A549 (cell line): ENCODE results near the gene PADI4. TPM values are rescaled to one million over a fixed set of nuclear protein-coding genes. Genes with fewer than 3 reads are reported as not detected.

Source experiments
- ATAC-seq, 2 experiments: fragments of 200-7000 bp in 1 of 2; fragments of >200 bp in 1 of 2; cut with Nextera tagmentation in 1 of 2; cut with Tn5 transposase in 1 of 2; 3 replicates each; pipeline versions ENCODE4 v1.8.0 to v1.9.1; 2018 to 2020; ENCODE audit warnings: mild to moderate bottlenecking in 1 of 2, moderate library complexity in 1 of 2
- CTCF ChIA-PET: fragments of 300-600 bp; sonication (Branson Sonifier 250); formaldehyde crosslinking; extraction: SDS; loops from one replicate; lab custom pipeline; 2021; ENCODE audit warnings: antibody characterized with exemption, inconsistent platforms; lab: Yijun Ruan, JAX
- POLR2A ChIA-PET: fragments of 350-600 bp; formaldehyde crosslinking; extraction: SDS; loops from one replicate; lab custom pipeline; 2021; ENCODE audit warnings: antibody characterized with exemption, inconsistent platforms; lab: Yijun Ruan, JAX
- DNase-seq, 2 experiments: peaks; one replicate each; pipeline versions ENCODE4 v3.0.0 to v3.0.0-alpha.2; 2011 to 2016; ENCODE audit warnings: low read depth in 1 of 2, low spot score in 1 of 2
- FAIRE-seq: peaks from 2 replicates; lab custom pipeline; 2011; peaks lifted over from hg19 to GRCh38; lab: Jason Lieb, UNC
- H3K27ac ChIP-seq, 2 experiments: fragments of >200 bp; sonication (Bioruptor Twin); formaldehyde crosslinking; 3 replicates each; pipeline ENCODE4 v1.5.1; 2016 to 2017
- H3K4me1 ChIP-seq: fragments of >200 bp; sonication (Bioruptor Twin); formaldehyde crosslinking; 3 replicates; pipeline ENCODE4 v1.6.1; 2016
- H3K4me2 ChIP-seq: fragments of >200 bp; sonication (Bioruptor Twin); formaldehyde crosslinking; 3 replicates; pipeline ENCODE4 v1.6.1; 2016
- H3K4me3 ChIP-seq: fragments of >200 bp; sonication (Bioruptor Twin); formaldehyde crosslinking; 3 replicates; pipeline ENCODE4 v1.5.1; 2016
- H3K9me3 ChIP-seq: fragments of >200 bp; sonication (Bioruptor Twin); formaldehyde crosslinking; 3 replicates; pipeline ENCODE4 v1.6.1; 2016
- EP300 ChIP-seq, 2 experiments: fragments of >200 bp; sonication (Bioruptor Twin); formaldehyde crosslinking; IDR thresholded peaks; 2 replicates in 1 of 2; 3 replicates in 1 of 2; pipeline ENCODE4 v1.6.1; 2016 to 2017
- FOSL2 ChIP-seq, 2 experiments: fragments of 450-650 bp in 1 of 2; fragments of >200 bp in 1 of 2; sonication (Bioruptor Twin) in 1 of 2; formaldehyde crosslinking; IDR thresholded peaks; 2 replicates each; pipeline versions ENCODE4 v1.5.0 to v1.6.1; 2016 to 2020; ENCODE audit warnings: mild to moderate bottlenecking in 1 of 2, moderate library complexity in 1 of 2
- FOXS1 ChIP-seq: fragments of 250-450 bp; sonication (Bioruptor Pico); IDR thresholded peaks from 2 replicates; pipeline ENCODE4 v1.5.0; 2020; ENCODE audit warnings: mild to moderate bottlenecking, moderate library complexity
- GATA3 ChIP-seq: IDR thresholded peaks from 2 replicates; pipeline ENCODE4 v1.6.1; 2012; ENCODE audit warnings: borderline replicate concordance
- JUN ChIP-seq, 2 experiments: fragments of >200 bp; sonication (Bioruptor Twin); formaldehyde crosslinking; IDR thresholded peaks; 2 replicates in 1 of 2; 3 replicates in 1 of 2; pipeline ENCODE4 v1.6.1; 2016 to 2017
- KDM5A ChIP-seq: fragments of 200-600 bp; sonication (generic); IDR thresholded peaks from 2 replicates; pipeline ENCODE4 v1.6.1; 2016; ENCODE audit warnings: antibody characterized with exemption, mild to moderate bottlenecking
- NFE2L2 ChIP-seq: fragments of 150-350 bp; conservative IDR thresholded peaks from 2 replicates; pipeline ENCODE4 v1.6.1; 2014; ENCODE audit warnings: low read length
- RAD21 ChIP-seq, 2 experiments: fragments of >200 bp in 1 of 2; sonication (Bioruptor Twin) in 1 of 2; formaldehyde crosslinking in 1 of 2; IDR thresholded peaks in 1 of 2; conservative IDR thresholded peaks in 1 of 2; 2 replicates in 1 of 2; 3 replicates in 1 of 2; pipeline ENCODE4 v1.6.1; 2012 to 2018; ENCODE audit warnings: inconsistent platforms in 1 of 2
- RCOR1 ChIP-seq: fragments of 150-350 bp; IDR thresholded peaks from 2 replicates; pipeline ENCODE4 v1.6.1; 2014; ENCODE audit warnings: antibody characterized with exemption, low read length, low read depth
- SMC3 ChIP-seq: fragments of >200 bp; sonication (Bioruptor Twin); formaldehyde crosslinking; IDR thresholded peaks from 3 replicates; pipeline ENCODE4 v1.6.1; 2018; ENCODE audit warnings: inconsistent platforms
- SREBF2 ChIP-seq: fragments of 450-650 bp; IDR thresholded peaks from 2 replicates; pipeline ENCODE4 v1.6.1; 2014; ENCODE audit warnings: mild to moderate bottlenecking, moderate library complexity
- TP53 ChIP-seq: fragments of 250-450 bp; sonication (Bioruptor Pico); IDR thresholded peaks from 2 replicates; pipeline ENCODE4 v1.5.0; 2021; ENCODE audit warnings: mild to moderate bottlenecking, moderate library complexity
- ZSCAN20 ChIP-seq: fragments of 250-450 bp; sonication (Bioruptor Pico); IDR thresholded peaks from 2 replicates; pipeline ENCODE4 v1.8.0; 2022; ENCODE audit warnings: mild to moderate bottlenecking, moderate library complexity
- WGBS: methylation state at CpG from one replicate; pipeline ENCODE4 v1.1.6; 2017; ENCODE audit errors: missing lambda C conversion rate; 5-methylcytosine and 5-hydroxymethylcytosine counted together
- polyA plus RNA-seq, 4 experiments: library from polyadenylated mRNA; depleted of rRNA in 3 of 4; stranded (reverse); fragments of >200 nt; fragmentation: RNase III in 1 of 4; extraction: RNeasy Plus Mini Kit Qiagen cat#74134 plus additional on column Dnase treatment in 1 of 4; gene quantifications; 2 replicates in 3 of 4; 3 replicates in 1 of 4; pipeline ENCODE4 v1.2.3, GENCODE V29; 2011 to 2017
- TF ChIP-seq, protein P1 (sequence below): fragments of >200 bp; sonication (Bioruptor Twin); formaldehyde crosslinking; IDR thresholded peaks from 3 replicates; pipeline ENCODE4 v1.5.1; 2016
- TF ChIP-seq, protein P2 (sequence below): IDR thresholded peaks from 2 replicates; pipeline ENCODE4 v1.6.1; 2012
- TF ChIP-seq, protein P3 (sequence below): fragments of 250-450 bp; sonication (Bioruptor Pico); IDR thresholded peaks from 2 replicates; pipeline ENCODE4 v1.5.0; 2020; ENCODE audit warnings: low read depth, mild to moderate bottlenecking, moderate library complexity

PADI4 gene
- polyA plus RNA-seq, 2 of the 4 experiments (the other 2 are of a cell fraction) = not detected

DNA sequence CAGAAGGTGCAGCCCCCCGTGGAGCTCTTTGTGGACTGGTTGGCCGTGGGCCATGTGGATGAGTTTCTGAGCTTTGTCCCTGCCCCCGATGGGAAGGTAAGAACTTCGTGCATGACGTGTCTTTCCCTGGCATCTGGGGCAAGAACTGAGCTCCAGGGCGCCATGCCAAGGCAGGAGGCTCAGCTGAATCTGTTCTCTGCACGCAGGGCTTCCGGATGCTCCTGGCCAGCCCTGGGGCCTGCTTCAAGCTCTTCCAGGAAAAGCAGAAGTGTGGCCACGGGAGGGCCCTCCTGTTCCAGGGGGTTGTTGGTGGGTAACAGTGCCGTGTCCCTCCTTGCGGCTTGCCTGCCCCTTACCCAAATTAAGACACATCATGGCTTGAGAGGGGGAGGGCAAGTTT is 31.4 kb upstream of the PADI4 start:
- POLR2A ChIA-PET = interaction anchor here (0.6 to 1.2 kb wide), 3 partner anchors 11 to 163 kb away, joined by 3 to 4 read pairs (median 3); partner anchors contain the start of gene RCC2
- TF ChIP-seq EP300 (IDR thresholded peaks at IDR 0.05) (peak in 1 of 2 experiments; percentile 67; a peak in 3 of 5 replicates), GATA3 (peak; percentile 27; the same call in 1 of the 2 replicates), FOSL2 (IDR thresholded peaks at IDR 0.05) (no peak), FOSL2 (CRISPR knock-in tag; IDR thresholded peaks at IDR 0.05) (no peak; the same call in 1 of the 2 replicates), TP53 (CRISPR knock-in tag) (no peak), SMC3 (peak; percentile 54), JUN (IDR thresholded peaks at IDR 0.05) (peak in 1 of 2 experiments; percentile 53; a peak in 2 of 5 replicates), ZSCAN20 (CRISPR knock-in tag) (no peak), RAD21 (conservative IDR thresholded peaks at IDR 0.05 in 1 of 2, IDR thresholded peaks at IDR 0.05 in 1 of 2) (peak; percentile 32 to 56; a peak in 3 of 5 replicates)
- TF ChIP-seq, protein P1, sequence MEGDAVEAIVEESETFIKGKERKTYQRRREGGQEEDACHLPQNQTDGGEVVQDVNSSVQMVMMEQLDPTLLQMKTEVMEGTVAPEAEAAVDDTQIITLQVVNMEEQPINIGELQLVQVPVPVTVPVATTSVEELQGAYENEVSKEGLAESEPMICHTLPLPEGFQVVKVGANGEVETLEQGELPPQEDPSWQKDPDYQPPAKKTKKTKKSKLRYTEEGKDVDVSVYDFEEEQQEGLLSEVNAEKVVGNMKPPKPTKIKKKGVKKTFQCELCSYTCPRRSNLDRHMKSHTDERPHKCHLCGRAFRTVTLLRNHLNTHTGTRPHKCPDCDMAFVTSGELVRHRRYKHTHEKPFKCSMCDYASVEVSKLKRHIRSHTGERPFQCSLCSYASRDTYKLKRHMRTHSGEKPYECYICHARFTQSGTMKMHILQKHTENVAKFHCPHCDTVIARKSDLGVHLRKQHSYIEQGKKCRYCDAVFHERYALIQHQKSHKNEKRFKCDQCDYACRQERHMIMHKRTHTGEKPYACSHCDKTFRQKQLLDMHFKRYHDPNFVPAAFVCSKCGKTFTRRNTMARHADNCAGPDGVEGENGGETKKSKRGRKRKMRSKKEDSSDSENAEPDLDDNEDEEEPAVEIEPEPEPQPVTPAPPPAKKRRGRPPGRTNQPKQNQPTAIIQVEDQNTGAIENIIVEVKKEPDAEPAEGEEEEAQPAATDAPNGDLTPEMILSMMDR = peak; percentile 25
- TF ChIP-seq, all 56 proteins: peak for 6
- CTCF ChIA-PET = interaction anchor here (0.6 to 4.6 kb wide), 10 partner anchors 10 to 151 kb away, joined by 3 to 43 read pairs (median 6); partner anchors contain the start of gene PADI6
- Histone ChIP-seq H3K4me2 (peak overlapping the region; percentile 68), H3K4me1 (peaks cover 51% of the 10 kb centered on the region), H3K4me3 (no peak overlapping the region), H3K9me3 (no peaks in the 10 kb centered on the region), H3K27ac (peak overlapping the region; percentile 86 to 87)
- peak; percentile 71 to 72 for DNase-seq
- FAIRE-seq = no peak
- peak; percentile 70 to 72 for ATAC-seq
- 39% methylated on average over 4 of the region's 11 CpGs for whole genome bisulfite sequencing

DNA sequence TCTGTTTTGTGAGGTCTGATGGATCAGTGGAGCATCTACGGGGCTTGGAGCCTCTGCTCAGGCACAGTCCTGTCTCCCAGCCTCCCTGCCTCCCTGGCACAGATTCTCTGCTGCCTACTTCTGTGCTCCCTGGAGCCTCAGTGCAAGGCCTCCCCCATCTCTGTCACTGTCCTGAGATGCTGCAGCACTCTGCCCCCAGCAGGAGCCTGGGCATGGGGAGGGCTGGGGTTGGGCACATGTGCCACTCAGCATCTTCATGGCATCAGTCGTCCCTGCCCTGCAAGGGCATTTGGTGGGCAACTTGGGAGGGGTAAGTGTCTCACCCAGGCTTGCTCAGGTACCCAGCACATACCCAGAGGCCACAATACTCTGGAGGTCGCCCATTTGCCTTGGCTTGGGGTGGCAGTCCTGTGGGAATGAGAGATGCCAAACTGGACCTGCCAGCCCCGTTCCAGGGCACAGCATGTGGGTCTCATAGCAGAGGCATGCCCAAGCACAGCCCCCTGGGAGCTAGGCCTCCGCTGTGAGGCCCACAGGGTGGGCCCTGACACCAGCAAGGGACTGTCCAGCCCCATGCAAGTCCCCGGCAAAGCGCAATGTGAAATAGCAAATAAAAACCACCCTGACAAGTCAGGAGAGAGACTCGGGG is 30.4 kb upstream of the PADI4 start:
- Histone ChIP-seq H3K4me3 (no peak overlapping the region), H3K4me2 (no peak overlapping the region), H3K4me1 (peaks cover 48% of the 10 kb centered on the region), H3K9me3 (no peaks in the 10 kb centered on the region), H3K27ac (peak overlapping the region; percentile 86 to 87; a peak in 5 of 6 replicates)
- WGBS = 90% methylated on average over 6 of the region's 8 CpGs
- ChIA-PET CTCF (interaction anchor here (0.6 to 4.6 kb wide), 8 partner anchors 9 to 63 kb away, joined by 3 to 23 read pairs (median 4); no protein-coding TSS in a partner anchor), POLR2A (no interaction called here)
- no peak for DNase-seq
- ATAC-seq = no peak
- FAIRE-seq = no peak
- TF ChIP-seq, protein P2, sequence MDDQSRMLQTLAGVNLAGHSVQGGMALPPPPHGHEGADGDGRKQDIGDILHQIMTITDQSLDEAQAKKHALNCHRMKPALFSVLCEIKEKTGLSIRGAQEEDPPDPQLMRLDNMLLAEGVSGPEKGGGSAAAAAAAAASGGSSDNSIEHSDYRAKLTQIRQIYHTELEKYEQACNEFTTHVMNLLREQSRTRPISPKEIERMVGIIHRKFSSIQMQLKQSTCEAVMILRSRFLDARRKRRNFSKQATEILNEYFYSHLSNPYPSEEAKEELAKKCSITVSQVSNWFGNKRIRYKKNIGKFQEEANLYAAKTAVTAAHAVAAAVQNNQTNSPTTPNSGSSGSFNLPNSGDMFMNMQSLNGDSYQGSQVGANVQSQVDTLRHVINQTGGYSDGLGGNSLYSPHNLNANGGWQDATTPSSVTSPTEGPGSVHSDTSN = no peak
- TF ChIP-seq RCOR1 = no peak
- TF ChIP-seq NFE2L2 = no peak
- TF ChIP-seq RAD21 (conservative IDR thresholded peaks at IDR 0.05 in 1 of 2, IDR thresholded peaks at IDR 0.05 in 1 of 2) = no peak
- TF ChIP-seq, protein P3, sequence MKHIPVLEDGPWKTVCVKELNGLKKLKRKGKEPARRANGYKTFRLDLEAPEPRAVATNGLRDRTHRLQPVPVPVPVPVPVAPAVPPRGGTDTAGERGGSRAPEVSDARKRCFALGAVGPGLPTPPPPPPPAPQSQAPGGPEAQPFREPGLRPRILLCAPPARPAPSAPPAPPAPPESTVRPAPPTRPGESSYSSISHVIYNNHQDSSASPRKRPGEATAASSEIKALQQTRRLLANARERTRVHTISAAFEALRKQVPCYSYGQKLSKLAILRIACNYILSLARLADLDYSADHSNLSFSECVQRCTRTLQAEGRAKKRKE (CRISPR knock-in tag) = no peak
- TF ChIP-seq KDM5A = no peak
- TF ChIP-seq FOXS1 (CRISPR knock-in tag) = no peak
- TF ChIP-seq, all 56 proteins: peak for 0

DNA sequence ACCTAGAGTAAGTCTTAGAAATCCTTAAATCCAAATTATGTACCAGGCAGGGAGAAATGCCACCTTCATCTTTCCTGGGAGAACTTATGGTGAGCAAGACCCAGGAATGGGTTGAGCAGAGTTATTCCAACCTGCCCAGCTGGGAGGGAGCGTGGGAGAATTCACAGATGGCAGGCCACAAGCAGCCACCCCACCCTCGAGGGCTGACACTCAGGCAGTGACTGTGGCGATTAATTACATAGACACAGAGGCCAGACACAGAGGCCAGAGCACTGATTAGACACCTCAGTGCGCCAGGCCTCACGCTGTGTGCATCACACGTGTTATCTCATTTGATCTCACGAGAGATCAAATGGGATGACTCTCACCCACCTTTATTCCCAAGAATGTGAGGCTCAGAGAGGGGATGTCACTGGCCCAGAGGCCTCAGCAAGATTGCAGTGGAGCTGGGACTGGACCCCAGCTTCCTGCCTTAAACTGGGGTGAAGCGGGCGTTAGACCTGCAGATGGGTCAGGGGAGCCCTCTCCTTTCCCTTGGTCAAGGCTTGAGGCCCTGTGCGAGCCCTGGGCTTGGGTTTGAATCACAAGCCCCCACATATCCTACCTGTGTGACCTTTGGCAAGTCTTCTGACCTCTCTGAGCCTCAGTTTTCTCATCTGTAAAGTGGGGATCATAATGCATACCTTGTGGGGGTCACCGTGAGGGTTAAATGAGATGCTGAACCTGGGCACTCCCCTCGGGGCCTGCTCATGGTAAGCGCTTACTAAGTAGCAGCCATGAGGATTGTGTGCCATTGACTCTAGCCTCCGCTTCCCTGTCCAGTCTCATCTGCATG is 28.8 kb upstream of the PADI4 start:
- POLR2A ChIA-PET = no interaction called here
- H3K27ac ChIP-seq = peak overlapping the region in 1 of 2 experiments; percentile 86; a peak in 4 of 6 replicates
- no peak for TF ChIP-seq SREBF2
- FAIRE-seq (no peak), DNase-seq (no peak), ATAC-seq (no peak)
- peaks cover 34% of the 10 kb centered on the region for H3K4me1 ChIP-seq
- H3K4me3 ChIP-seq = no peak overlapping the region
- CTCF ChIA-PET = interaction anchor here (1.5 to 1.6 kb wide), 2 partner anchors 10 to 154 kb away, joined by 4 to 5 read pairs; no protein-coding TSS in a partner anchor
- H3K4me2 ChIP-seq = no peak overlapping the region
- 91% methylated on average over 7 of the region's 14 CpGs for WGBS
- no peaks in the 10 kb centered on the region for H3K9me3 ChIP-seq
